AG09319 (cell line): ENCODE data around the gene CHI3L2.

ENCODE experiments used
- DNase-seq: peaks from one replicate; pipeline ENCODE4 v3.0.0-alpha.2; 2010; ENCODE audit warnings: low read depth; ENCODE audit errors: extremely low read depth
- TF ChIP-seq, protein P1 (sequence below): IDR thresholded peaks from 2 replicates; pipeline ENCODE4 v1.5.1; 2011; ENCODE audit warnings: low read depth, mild to moderate bottlenecking, inconsistent platforms, low read length, moderate library complexity

CHI3L2 gene

DNA sequence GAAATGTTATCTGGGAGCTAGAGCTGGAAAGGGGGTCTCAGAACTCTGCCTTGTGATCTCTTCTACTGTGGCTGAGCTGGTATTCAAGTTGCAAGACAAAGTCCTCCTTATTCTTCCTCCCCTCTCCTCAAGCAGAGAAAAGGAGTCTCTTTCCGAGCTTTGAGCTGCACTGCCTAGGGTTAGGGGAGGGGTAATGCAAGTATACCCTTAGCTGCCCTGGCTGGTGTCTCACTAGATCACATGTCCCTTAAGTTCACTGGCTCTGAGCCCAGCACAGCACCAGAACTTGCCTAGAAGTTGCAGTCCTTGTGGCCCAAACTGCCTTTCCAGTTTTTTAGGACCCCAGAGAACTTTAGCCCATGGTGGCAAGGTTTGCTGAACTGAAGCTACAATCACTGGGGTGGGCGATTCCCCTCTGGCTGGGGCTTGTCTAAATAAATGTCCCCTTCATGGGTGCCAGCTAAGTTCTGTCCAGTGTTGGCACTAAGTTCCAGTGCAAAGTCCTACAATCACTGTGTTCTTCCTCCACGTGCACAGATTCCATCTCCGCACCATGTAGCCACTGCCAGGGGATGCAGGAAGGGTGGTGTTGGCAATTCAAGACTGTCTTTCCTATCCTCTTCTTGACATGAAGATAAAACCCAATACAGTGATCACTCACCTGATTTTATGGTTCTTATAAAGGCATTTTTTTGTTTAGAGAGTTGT is 40.4 kb downstream of the CHI3L2 start:
- DNase-seq, result no peak
- TF ChIP-seq, protein P1, sequence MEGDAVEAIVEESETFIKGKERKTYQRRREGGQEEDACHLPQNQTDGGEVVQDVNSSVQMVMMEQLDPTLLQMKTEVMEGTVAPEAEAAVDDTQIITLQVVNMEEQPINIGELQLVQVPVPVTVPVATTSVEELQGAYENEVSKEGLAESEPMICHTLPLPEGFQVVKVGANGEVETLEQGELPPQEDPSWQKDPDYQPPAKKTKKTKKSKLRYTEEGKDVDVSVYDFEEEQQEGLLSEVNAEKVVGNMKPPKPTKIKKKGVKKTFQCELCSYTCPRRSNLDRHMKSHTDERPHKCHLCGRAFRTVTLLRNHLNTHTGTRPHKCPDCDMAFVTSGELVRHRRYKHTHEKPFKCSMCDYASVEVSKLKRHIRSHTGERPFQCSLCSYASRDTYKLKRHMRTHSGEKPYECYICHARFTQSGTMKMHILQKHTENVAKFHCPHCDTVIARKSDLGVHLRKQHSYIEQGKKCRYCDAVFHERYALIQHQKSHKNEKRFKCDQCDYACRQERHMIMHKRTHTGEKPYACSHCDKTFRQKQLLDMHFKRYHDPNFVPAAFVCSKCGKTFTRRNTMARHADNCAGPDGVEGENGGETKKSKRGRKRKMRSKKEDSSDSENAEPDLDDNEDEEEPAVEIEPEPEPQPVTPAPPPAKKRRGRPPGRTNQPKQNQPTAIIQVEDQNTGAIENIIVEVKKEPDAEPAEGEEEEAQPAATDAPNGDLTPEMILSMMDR, result no peak

- TF ChIP-seq, protein P1, result no peak
Measured at GRCh38 chr1:111269825-111270406, 42.4 kb downstream of the CHI3L2 start.

GRCh38 chr1:111270771-111271463 is 43.4 kb downstream of the CHI3L2 start:
- TF ChIP-seq, protein P1, result no peak
- DNase-seq, result no peak

More at GRCh38 chr1:111269825-111270406, 42.4 kb downstream of the CHI3L2 start:
- DNase-seq, result no peak

DNA sequence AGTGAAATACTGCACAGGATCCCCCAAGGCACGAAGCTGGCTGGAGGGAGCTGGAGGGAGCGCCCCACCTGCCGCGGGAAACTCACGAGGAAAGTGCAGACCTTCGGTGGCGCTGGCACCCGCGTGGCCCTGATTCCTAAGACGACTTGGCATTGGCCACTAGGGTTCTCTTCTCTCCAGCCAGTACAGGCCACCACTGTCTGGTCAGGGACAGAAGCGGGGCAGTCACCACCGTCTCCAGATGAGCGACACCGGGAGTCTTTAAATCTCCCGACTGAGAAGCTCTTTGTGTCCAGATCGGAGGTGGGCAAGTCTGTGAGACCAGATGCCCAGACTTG is 43.9 kb downstream of the CHI3L2 start:
- TF ChIP-seq, protein P1, result no peak
- no peak for DNase-seq

DNA sequence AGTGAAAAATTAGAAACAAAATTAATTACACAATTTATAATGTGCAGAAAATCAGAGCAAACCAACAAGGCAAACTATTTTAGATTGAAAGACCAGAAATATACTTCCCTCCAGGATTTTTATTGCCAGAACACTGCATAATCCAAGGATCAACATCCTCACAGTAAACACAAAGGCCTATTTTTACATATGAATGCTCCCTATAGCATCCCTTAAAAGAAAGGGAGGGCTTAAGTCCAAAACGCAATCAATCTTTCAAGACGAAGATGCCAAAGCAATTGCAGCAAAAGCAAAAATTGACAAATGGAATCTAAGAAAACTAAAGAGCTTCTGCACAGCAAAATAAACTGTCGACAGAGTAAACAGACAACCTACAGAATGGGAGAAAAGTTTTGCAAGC is 44.6 kb downstream of the CHI3L2 start:
- TF ChIP-seq, protein P1, result no peak
- DNase-seq, result no peak

- TF ChIP-seq, protein P1, result no peak
- DNase-seq, result no peak
Measured at GRCh38 chr1:111274653-111275052, 47.1 kb downstream of the CHI3L2 start.

- DNase-seq, result peak; percentile 83
- TF ChIP-seq, protein P1, result no peak
Measured at GRCh38 chr1:111275079-111275478, 47.6 kb downstream of the CHI3L2 start.
